G401 (cell line): ENCODE results near the gene BAG5. TPM values are rescaled to one million over a fixed set of nuclear protein-coding genes. Genes with fewer than 3 reads are reported as not detected.
"Not testable (repeated sequence)": the region's sequence is repeated elsewhere in the genome, so short reads cannot be mapped to it uniquely, and the experiment has no call there.

Experiments used
- DNase-seq: peaks from one replicate; pipeline ENCODE4 v3.0.0-alpha.2; 2015; ENCODE audit warnings: low spot score
- in situ Hi-C: cut with HindIII; loops from 2 replicates; pipeline ENCODE4 v1.10.0; 2016; ENCODE audit warnings: low sequenced_read_pairs, mixed read lengths
- total RNA-seq: library from RNA; depleted of rRNA; stranded (reverse); fragments of >200 nt; shearing (Covaris generic); gene quantifications from 2 replicates; pipeline ENCODE4 v1.2.3, GENCODE V29; 2014; rRNA removed

BAG5 gene, protein sequence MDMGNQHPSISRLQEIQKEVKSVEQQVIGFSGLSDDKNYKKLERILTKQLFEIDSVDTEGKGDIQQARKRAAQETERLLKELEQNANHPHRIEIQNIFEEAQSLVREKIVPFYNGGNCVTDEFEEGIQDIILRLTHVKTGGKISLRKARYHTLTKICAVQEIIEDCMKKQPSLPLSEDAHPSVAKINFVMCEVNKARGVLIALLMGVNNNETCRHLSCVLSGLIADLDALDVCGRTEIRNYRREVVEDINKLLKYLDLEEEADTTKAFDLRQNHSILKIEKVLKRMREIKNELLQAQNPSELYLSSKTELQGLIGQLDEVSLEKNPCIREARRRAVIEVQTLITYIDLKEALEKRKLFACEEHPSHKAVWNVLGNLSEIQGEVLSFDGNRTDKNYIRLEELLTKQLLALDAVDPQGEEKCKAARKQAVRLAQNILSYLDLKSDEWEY
- total RNA-seq, result 4.0 and 12.2 TPM in 2 replicates

DNA sequence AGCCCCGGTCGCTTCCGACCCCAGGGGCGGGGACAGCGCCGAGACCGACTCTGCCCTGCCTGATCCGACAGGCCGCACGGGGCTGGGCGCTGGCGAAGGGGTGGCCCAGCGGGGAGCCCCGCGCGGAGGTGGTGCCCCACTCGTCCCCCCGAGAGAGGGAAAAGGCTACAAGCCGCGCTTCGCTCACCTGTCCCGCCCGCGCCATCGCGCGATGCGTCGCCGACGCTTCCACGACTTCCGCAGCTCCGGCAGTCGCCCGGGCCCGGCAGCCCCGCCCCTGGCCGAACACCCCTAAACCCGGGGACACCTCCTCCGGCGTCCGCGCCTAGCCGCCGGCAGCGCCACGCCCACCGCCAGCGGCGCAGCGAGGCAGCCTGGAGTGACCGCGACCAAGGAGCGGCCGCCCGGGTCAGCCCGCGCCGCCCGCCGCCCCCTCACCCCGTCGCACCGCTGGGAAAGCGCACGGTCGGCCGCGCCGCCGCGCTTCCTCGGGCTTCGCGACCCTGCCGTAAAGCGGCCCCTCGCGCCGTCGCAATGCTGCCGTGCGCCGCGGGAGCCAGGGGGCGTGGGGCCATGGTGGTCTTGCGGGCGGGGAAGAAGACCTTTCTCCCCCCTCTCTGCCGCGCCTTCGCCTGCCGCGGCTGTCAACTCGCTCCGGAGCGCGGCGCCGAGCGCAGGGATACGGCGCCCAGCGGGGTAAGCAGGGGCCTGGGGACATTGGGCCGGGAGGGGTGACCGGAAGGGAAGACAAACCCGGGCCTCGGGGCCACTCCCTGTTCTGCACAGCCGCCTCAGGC, at the start of gene BAG5, which contains the start of gene COA8:
Gene BAG5 (minus strand): TSS at position 229 of the 797 bp plus-strand sequence. CDS start 1,493 bp downstream, outside the sequence.
Gene COA8 (plus strand): TSS at position 532 of the 797 bp plus-strand sequence. CDS start 42 bp downstream, at position 574.
- in situ Hi-C loops, result no loop called here
- peak; percentile 80 for DNase-seq

DNA sequence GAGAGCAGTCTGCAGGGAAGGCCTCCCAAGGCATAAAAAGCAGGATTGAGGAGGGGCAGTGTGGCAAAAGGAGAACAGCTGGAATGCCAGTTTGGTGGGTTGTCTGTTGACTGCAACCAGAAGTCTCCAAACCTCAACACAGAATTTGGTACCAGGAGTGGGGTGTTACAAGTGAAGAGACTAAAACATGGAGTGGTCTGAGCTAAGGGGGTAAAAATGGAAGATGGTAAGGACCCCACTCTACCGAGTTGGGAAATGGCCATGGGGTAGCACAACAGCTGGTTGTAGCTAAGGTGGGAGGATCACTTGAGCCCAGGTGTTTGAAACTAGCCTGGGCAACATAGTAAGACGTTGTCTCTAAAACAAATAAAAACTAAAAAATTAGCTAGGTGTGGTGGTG, 48.8 kb upstream of the BAG5 start:
- no peak for DNase-seq
- in situ Hi-C loops, result no loop called here

DNA sequence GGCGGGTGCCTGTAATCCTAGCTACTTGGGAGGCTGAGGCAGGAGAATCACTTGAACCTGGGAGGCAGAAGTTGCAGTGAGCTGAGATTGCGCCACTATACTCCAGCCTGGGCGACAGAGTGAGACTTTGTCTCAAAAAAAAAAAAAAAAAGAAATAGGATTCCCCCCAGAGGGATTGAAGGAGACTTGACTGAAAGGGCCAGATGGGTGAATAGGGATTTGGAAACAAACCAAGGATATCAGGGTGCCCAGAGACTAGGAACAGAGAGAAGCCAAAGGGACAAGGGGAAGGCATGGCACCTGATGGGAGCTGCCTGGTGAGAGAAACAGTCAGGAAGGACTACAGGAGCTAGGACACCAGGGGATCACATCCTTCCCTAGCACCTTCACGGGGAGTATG, 46.6 kb upstream of the BAG5 start:
- in situ Hi-C loops, DNase-seq: not testable (repeated sequence)

DNA sequence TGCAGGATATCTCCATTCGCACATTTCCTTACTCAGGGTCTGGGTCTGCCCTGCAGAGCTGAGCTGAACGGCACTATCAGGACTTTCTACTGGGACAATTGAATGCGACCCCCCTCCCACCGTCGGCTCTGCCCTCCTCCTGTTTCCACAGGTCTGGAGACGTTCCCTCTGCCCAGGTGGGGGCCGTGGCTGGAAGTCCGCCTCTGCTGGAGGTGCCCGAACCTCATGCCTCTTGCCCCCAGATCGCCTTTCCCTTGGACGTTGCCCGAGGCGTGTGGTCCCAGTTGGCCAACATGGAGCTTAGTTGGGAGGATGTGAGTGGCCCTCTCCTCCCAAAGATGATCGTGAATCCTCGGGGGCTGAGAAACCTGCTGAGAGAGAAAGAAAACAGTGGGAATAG, 45.4 kb upstream of the BAG5 start:
- in situ Hi-C loops, result no loop called here
- no peak for DNase-seq

DNA sequence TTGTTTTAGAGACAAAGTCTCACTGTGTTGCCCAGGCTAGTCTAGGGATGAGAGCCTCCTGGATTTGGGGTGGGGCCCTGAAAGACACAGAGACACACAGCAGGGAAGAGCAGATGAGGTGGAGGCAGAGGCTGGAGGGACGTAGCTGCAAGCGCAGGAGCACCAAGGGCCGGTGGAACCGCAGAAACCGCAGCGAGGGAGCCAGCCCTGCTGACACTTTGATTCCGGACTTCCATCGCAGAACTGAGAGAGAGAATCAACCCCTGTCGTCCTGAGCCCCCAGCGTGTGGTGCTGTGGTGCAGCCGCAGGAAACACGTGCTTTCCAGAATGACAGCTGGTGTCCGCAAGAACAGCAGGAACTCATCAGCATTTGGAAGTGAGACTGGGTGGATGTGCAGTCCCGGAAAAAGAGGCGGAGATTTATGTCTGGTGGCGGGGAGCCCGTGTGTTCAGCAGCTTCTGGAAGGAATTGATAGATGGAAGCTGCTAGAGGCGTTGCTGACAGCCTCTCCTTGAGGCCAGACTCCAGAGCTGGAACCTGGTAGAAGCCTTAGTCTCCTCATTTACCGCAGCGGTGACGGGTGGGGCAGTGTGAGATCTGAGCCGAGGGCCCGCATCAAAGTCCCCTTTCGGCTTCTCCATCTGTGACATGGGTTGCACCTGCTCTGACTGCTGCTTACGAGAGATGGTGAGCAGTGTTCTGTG, 44.7 kb upstream of the BAG5 start:
- in situ Hi-C loops, result no loop called here
- peak; percentile 66 for DNase-seq

DNA sequence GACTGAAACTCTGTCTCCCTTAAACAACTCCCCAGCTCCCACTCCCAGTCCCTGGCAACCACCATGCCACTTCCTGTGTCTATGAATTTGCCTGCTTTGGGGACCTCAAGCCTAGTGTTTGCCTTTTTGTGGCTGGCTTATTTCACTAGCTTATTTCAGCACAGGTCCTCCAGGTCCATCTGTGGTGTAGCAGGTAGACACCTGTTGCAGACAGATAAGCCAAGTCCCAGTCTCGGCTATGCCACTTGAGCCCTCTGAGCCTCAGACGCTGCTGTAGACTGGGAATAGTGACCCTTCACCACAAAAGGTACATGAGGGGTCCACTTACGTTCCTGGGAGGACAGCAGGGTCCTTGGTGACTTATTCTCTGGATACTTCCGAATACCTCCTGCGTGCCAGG, 42.2 kb upstream of the BAG5 start:
- no peak for DNase-seq
- in situ Hi-C loops, result no loop called here

DNA sequence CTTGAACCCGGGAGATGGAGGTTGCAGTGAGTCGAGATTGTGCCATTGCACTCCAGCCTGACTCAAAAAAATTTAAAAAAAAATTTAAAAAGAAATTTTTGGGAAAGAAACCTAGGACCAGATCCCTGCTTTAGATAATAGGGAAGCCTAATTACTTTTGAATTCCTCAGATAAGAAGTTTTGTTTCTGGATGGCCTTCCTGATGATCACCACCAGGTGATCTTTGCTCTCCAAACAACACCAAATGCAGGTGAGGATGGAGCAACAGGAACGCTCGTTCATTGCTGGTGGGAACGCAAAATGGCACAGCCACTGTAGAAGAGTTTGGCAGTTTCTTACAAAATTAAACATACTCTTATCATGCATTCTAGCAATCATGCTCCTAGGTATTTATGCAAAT, 38.0 kb upstream of the BAG5 start:
- no peak for DNase-seq
- in situ Hi-C loops, result no loop called here

DNA sequence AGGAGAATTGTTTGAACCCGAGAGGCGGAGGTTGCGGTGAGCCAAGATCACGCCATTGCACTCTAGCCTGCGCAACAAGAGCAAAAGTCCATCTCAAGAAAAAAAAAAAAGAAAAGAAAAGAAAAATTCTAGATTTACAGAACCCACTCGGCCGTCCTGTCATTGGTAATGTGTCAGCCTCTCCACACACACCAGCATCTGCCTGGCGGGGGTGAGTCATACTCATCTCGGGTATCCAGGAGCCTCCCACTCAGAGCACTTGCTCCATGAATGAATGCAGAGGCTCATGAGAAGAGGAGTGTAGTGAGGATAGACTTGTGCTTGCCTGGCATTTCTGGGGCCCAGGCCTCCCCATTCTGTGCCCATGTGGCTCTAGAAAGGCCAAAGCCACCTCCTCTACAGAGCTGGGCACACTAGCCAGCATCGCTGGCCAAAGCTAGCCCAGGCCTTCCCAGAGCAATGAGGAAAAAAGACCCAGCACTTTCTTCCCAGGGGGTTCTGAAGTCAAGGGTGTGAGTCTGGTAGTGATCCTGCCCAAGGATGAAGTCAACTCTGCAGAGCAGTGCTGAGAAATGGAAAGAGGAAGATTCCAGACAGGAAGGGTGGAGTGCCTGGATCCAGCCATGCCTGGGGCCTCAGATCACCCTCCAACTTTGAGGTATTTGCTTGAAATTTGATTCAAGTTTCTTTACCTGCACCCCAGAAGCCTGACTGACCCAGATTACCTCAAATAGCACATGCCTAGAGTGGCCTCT, 35.3 kb upstream of the BAG5 start:
- in situ Hi-C loops, result no loop called here
- DNase-seq, result no peak

DNA sequence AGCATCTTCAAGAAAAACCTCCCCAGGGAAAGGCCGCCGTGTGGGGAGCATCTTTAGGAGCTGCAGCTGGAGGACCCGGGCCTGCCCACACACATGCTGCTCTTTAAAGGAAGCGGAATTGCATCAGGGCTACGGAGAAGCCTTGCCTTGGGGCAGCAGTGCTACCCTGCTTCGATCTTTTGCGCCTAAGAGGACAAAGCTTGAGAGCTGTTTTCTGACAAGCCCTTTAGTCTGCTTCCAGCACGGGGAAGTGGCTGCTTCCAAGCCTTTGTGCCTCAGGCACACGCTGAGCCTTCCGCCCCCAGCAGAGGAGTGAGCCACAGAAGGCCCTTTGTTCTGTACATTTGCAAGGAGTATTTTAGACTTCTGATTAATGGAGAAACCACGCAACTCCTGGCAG, 31.8 kb upstream of the BAG5 start:
- in situ Hi-C loops, result loop anchor here (5.0 kb wide), 1 partner anchor 83 kb away; no protein-coding TSS in a partner anchor

DNA sequence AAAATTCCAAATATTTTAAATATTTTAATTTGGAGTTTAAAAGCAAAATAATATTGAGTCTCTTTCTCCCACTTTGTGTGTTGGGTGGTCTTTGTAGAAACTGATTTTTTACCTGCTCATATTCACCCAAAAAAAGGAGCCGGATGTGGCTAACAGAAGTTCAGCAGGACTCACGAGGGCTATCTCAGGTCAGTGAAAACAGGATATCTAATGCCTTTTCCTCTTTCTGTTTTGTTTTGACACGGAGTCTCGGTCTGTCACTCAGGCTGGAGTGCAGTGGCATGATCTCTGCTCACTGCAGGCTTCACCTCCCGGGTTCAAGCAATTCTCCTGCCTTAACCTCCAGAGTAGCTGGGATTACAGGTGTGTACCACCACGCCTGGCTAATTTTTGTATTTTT, 31.1 kb upstream of the BAG5 start:
- in situ Hi-C loops, result loop anchor here (5.0 kb wide), 1 partner anchor 84 kb away; no protein-coding TSS in a partner anchor
- no peak for DNase-seq

More for the DNA sequence above, 31.8 kb upstream of the BAG5 start:
- DNase-seq, result peak; percentile 21

DNA sequence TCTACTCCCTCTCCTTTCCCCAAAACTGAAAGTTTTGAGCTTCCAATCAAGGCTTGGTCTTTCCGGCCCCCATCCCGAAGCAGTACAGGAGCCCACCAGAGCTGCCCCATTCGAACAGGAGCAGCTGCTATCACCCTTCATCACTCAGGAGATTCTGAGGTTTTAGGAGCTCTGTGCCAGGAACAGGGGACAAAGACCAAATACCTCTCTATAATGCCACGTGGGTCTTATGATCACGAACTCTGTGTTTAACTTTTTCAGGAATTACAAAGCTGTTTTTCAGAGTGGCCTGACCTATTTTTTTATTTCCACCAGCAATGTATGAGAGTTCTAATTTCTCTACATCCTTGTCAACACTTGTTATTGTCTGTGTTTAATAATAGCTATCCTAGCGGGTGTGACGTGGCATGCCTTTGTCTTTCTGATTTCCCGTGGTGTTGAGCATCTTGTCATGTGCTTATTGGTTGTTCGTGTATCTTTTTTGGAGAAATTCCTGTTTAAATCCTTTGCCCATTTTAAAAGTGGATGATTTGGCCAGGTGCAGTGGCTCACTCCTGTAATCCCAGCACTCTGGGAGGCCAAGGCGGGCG, 22.0 kb upstream of the BAG5 start:
- DNase-seq, result no peak
- in situ Hi-C loops, result no loop called here

DNA sequence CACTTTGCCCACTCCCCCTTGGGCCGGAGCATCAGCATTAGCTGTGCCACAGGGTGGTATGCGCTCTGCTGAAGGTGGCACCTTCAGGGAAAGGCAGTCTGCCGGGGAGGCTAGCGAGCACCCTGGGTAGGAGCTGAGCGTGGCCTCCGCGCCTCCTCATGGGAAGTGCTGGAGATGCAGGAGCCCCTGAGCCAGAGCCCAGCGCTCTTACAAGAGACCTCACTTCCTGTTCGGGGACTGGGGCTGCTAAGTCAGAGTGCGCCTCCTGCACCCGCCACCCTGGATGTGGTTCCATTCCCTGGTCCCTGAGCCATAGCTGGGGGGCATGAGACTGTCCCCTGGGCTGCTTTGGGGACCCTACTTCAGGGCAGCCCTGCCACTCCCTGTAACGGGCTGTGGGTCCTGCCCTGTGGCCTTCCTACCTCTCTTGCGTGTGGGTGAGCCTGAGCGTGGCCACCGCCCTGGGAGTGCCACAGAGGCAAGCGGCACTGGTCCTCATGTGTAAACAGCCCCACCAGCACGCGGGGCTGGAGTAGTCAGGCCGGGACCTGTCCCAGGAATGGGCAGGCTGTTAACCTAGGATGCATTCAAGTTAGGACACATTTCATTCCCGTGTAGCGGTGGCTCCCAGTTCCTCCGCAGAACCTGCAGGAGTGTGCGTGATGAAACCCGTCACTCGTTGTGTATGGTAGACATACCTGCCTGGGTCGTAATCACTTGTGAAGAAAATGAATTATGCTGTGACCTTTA, 19.7 kb upstream of the BAG5 start:
- in situ Hi-C loops, result no loop called here
- no peak for DNase-seq

DNA sequence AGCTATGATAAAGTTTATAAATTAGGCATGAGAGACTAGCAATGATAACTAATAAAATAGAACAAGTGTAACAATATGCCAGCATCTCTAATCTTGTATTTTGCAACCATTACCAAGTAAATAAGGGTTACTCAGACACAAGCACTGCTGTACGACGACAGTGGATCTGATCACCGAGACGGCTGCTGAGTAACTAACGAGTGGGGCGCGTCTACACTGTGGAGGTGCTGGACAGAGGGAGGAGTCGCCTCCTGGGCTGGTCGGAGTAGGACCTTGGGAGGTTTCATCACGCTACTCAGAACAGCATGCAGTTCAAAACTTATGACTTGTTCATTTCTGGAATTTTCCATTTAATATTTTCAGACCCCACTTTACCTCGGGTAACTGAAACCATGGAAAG, 18.7 kb upstream of the BAG5 start:
- in situ Hi-C loops, result no loop called here
- no peak for DNase-seq

DNA sequence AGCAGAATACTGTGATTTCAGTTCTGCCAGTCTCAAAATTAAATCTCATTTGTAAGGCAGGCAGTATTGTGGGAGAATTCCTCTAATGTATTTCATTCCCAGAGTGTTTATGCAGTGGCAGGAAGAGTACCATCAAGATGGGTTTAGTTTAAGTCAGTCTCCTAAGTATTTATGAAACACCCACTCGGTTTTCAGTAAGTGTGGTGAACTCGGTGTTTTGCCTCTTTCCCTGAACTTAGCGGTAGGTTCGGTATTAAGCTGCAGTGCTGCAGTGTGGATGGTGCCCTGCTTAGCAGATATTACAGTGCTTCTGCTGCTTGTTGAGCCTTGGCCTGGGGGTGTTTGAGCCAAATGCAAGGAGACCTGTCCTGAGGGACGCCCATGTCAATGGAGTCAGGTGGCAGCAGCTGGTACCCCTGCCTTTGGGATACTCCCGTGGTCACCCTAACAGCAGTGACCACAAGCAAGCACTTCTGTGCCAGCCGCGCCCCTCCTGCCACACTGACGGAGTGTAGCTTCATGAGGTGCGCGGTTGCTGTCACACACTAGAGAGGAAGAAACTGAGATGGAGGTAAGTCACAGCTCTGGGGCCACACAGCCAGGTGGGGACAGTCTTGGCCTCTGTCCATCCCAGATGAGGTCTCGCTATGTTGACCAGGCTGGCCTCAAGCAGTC, 16.1 kb upstream of the BAG5 start:
- in situ Hi-C loops, result no loop called here
- DNase-seq, result no peak

DNA sequence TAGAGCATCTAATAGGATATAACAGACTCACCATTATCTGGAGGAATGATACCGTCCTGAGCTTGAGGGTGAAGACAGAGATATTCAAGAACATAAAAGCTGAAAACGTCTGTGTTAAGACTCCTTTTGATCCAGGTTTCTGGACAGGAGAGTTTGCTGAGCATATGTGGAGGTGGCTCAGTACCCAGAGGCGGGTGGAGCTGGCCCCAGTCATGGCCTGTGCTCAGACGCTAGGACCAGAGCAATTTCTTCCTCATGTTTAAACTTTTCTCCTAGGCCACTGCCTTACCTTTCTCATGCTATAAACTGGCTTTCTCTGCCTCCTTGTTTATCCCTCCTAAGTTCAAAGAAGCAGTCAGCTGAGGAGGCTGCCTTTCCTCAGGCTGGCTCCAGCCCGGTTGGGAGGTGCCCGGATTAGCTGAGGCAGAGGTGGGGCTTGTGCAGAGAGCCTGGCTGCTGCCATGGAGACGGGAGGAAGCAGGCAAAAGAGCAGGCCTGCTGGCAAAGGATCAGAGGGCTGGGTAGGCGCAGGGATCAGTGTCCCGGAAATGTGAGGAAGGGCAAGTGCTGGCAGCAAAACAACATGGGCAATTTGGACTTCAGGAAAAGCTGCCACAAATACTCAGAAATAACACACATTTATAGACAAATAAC, 14.0 kb upstream of the BAG5 start:
- peak; percentile 67 for DNase-seq
- in situ Hi-C loops, result no loop called here

DNA sequence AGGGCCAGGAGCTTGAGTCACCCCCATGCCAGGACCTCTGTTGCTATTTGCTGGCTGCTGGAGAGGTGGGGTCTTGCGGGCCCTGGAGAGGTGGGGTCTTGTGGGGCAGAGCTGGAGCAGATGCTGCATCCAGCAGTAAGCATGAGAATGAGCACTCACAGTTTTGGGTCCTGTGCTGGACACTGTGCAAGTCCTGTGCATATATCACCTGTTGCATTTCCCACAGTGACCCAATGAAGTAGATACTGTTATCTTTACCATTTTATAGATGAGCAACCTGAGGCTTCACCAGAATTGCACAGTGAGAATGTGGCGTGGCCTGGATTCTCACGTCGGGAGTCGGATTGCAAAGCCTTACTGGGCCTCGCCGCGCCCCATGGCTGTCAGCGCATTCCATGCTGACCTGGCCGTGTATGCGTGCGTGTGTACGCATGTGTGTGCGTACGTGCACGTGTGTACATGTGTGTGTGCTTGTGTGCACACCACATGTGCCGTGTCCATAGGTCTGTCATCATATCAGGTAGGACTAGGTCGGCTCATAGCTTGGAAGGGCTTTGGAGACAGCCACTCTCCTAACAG, 12.3 kb upstream of the BAG5 start:
- no peak for DNase-seq
- in situ Hi-C loops, result no loop called here
